K562 (cell line): ENCODE measurements around the gene ATP9B. TPM values are rescaled to one million over a fixed set of nuclear protein-coding genes. Genes with fewer than 3 reads are reported as not detected.

Experiments
- ATAC-seq: fragments of 200-7000 bp; cut with Tn5 transposase; 3 replicates; pipeline ENCODE4 v1.9.1; 2020; ENCODE audit warnings: moderate library complexity
- BruUV-seq: library from RNA; stranded (reverse); fragments of 400-500 nt; replicated peaks from 2 replicates; lab custom pipeline; 2021; lab: Mats Ljungman, UMichigan
- CTCF ChIA-PET: fragments of 300-600 bp; formaldehyde crosslinking; extraction: SDS; loops from one replicate; lab custom pipeline; 2021; ENCODE audit warnings: low intra/inter-chr PET ratio; lab: Yijun Ruan, JAX
- POLR2A ChIA-PET: fragments of 300-600, 350-650 bp; sonication (Branson Sonifier 250); formaldehyde crosslinking; extraction: SDS; loops from one replicate; lab custom pipeline; 2021; ENCODE audit warnings: antibody characterized with exemption, inconsistent platforms; lab: Yijun Ruan, JAX
- DNase-seq, 4 experiments: peaks; one replicate each; pipeline versions ENCODE4 v3.0.0 to v3.0.0-alpha.2; 2011 to 2018; ENCODE audit warnings: low spot score in 3 of 4, mixed read lengths in 3 of 4; ENCODE audit errors: extremely low read depth in 1 of 4
- FAIRE-seq: peaks from 2 replicates; lab custom pipeline; 2011; peaks lifted over from hg19 to GRCh38; lab: Jason Lieb, UNC
- H2AFZ ChIP-seq: 2 replicates; pipeline ENCODE4 v1.6.0; 2011; ENCODE audit warnings: low read depth, low read length, control low read depth, inconsistent platforms
- H3K27ac ChIP-seq: fragments of 200-600 bp; 3 replicates; pipeline ENCODE4 v1.8.0; 2011; ENCODE audit warnings: low read depth, mild to moderate bottlenecking, control low read depth, inconsistent platforms, low read length, moderate library complexity, mixed read lengths; ENCODE audit errors: extremely low read depth
- H3K27me3 ChIP-seq, 2 experiments: fragments of 300-600 bp in 1 of 2; 2 replicates in 1 of 2; 3 replicates in 1 of 2; pipeline versions ENCODE4 v1.6.0 to v1.8.0; 2011; ENCODE audit warnings: inconsistent platforms in 2 of 2, low read length in 2 of 2, mild to moderate bottlenecking in 1 of 2, mixed read lengths in 1 of 2, moderate library complexity in 1 of 2; ENCODE audit not compliant: control insufficient read depth in 2 of 2, insufficient read depth in 2 of 2
- H3K36me3 ChIP-seq: fragments of 300-600 bp; 3 replicates; pipeline ENCODE4 v1.8.0; 2011; ENCODE audit warnings: mild to moderate bottlenecking, low read length, inconsistent platforms; ENCODE audit not compliant: control insufficient read depth, insufficient read depth
- H3K4me1 ChIP-seq, 2 experiments: fragments of 200-600 bp in 1 of 2; replicated peaks in 1 of 2; 2 replicates in 1 of 2; 3 replicates in 1 of 2; pipeline versions ENCODE4 v1.5.1 to v1.8.0; 2011; ENCODE audit warnings: inconsistent platforms in 2 of 2, low read length in 2 of 2, mild to moderate bottlenecking in 1 of 2, mixed read lengths in 1 of 2, moderate library complexity in 1 of 2; ENCODE audit not compliant: control insufficient read depth in 2 of 2, insufficient read depth in 2 of 2
- H3K4me2 ChIP-seq: 2 replicates; pipeline ENCODE4 v1.6.1; 2011; ENCODE audit warnings: low read length, control low read depth, inconsistent platforms, mixed read lengths; ENCODE audit not compliant: insufficient read depth
- H3K4me3 ChIP-seq: fragments of 200-600 bp; sonication (generic), shearing (Covaris generic); 2 replicates; pipeline ENCODE4 v1.5.1; 2016; ENCODE audit warnings: control low read depth, inconsistent platforms
- H3K79me2 ChIP-seq: fragments of 200-600 bp; 3 replicates; pipeline ENCODE4 v1.8.0; 2011; ENCODE audit warnings: low read length, inconsistent platforms; ENCODE audit not compliant: control insufficient read depth, insufficient read depth
- H3K9ac ChIP-seq, 2 experiments: 2 replicates each; pipeline versions ENCODE4 v1.6.0 to v1.6.1; 2011; ENCODE audit warnings: low read depth in 2 of 2, low read length in 2 of 2, control low read depth in 1 of 2, inconsistent platforms in 1 of 2, mild to moderate bottlenecking in 1 of 2, mixed read lengths in 1 of 2; ENCODE audit not compliant: insufficient read depth in 1 of 2
- H3K9me1 ChIP-seq: one replicate; pipeline ENCODE4 v1.6.0; 2011; ENCODE audit warnings: inconsistent platforms, mild to moderate bottlenecking, low read length, moderate library complexity; ENCODE audit not compliant: control insufficient read depth, insufficient read depth
- H3K9me3 ChIP-seq: replicated peaks from 2 replicates; pipeline ENCODE4 v1.5.1; 2011; ENCODE audit warnings: low read depth, low read length, inconsistent platforms; ENCODE audit not compliant: control insufficient read depth, insufficient read depth
- H4K20me1 ChIP-seq: replicated peaks from 2 replicates; pipeline ENCODE4 v1.6.1; 2011; ENCODE audit warnings: low read length, inconsistent platforms, mixed read lengths; ENCODE audit not compliant: control insufficient read depth, insufficient read depth
- CAMTA2 ChIP-seq: fragments of 250-450 bp; sonication (Bioruptor Pico); conservative IDR thresholded peaks from 2 replicates; pipeline ENCODE4 v1.5.1; 2022
- GTF2E2 ChIP-seq: fragments of 200-800 bp; sonication (Bioruptor generic); IDR thresholded peaks from 2 replicates; pipeline ENCODE4 v1.6.1; 2016; ENCODE audit warnings: missing genetic modification characterization, missing compliant biosample characterization
- HMBOX1 ChIP-seq: sonication (generic); IDR thresholded peaks from 2 replicates; pipeline ENCODE4 v1.6.1; 2016
- HNRNPLL ChIP-seq: fragments of 200-400 bp; formaldehyde crosslinking; IDR thresholded peaks from 2 replicates; pipeline ENCODE4 v1.6.1; 2017; ENCODE audit warnings: low read length, low read depth, mild to moderate bottlenecking; ENCODE audit not compliant: poor library complexity, severe bottlenecking
- KAT8 ChIP-seq: fragments of 450-650 bp; IDR thresholded peaks from 2 replicates; pipeline ENCODE4 v1.6.1; 2016; ENCODE audit warnings: low read depth, mild to moderate bottlenecking
- NFIX ChIP-seq: fragments of 250-450 bp; sonication (Bioruptor Pico); IDR thresholded peaks from 2 replicates; pipeline ENCODE4 v1.4.0; 2020; ENCODE audit warnings: low read depth, mild to moderate bottlenecking, moderate library complexity
- POLR2B ChIP-seq: fragments of 450-650 bp; IDR thresholded peaks from 2 replicates; pipeline ENCODE4 v1.6.1; 2018; ENCODE audit warnings: low read depth; ENCODE audit not compliant: partially characterized antibody
- POLR3A ChIP-seq: IDR thresholded peaks from 2 replicates; pipeline ENCODE4 v1.6.1; 2011; ENCODE audit warnings: borderline replicate concordance, mild to moderate bottlenecking, moderate library complexity; ENCODE audit not compliant: insufficient read length, insufficient read depth; ENCODE audit errors: extremely low read depth
- POLR3G ChIP-seq: IDR thresholded peaks from 2 replicates; pipeline ENCODE4 v1.6.1; 2011; ENCODE audit not compliant: insufficient read length, insufficient replicate concordance; ENCODE audit errors: extremely low read depth
- SETDB1 ChIP-seq: IDR thresholded peaks from one replicate; pipeline ENCODE4 v1.6.1; 2012; ENCODE audit warnings: low read length, control low read depth, inconsistent platforms
- TCF7L2 ChIP-seq: fragments of 150-350 bp; IDR thresholded peaks from 2 replicates; pipeline ENCODE4 v1.6.1; 2016; ENCODE audit warnings: low read depth, mild to moderate bottlenecking, low read length, moderate library complexity
- THRA ChIP-seq: fragments of 450-650 bp; IDR thresholded peaks from 2 replicates; pipeline ENCODE4 v1.6.1; 2017; ENCODE audit warnings: mild to moderate bottlenecking, moderate library complexity
- ZNF318 ChIP-seq, 2 experiments: fragments of 450-650 bp; IDR thresholded peaks; 2 replicates each; pipeline ENCODE4 v1.6.1; 2016; ENCODE audit warnings: mild to moderate bottlenecking in 2 of 2, borderline replicate concordance in 1 of 2, low read depth in 1 of 2, moderate library complexity in 1 of 2
- WGBS: fragments of 100-300 bp; shearing (Covaris generic); methylation state at CpG from one replicate; pipeline ENCODE4 v1.1.6; 2016; ENCODE audit warnings: low coverage, mixed read lengths; ENCODE audit not compliant: insufficient coverage; ENCODE audit errors: missing lambda C conversion rate; 5-methylcytosine and 5-hydroxymethylcytosine counted together
- in situ Hi-C: fragments of 300-500 bp; cut with MboI; formaldehyde crosslinking; loops from 4 replicates; pipeline ENCODE4 v1.15.0; 2018; ENCODE audit warnings: inconsistent platforms, mixed read lengths
- intact Hi-C: fragments of 100-400 bp; cut with micrococcal nuclease; formaldehyde crosslinking; loops from 2 replicates; pipeline ENCODE4 v1.14.2; 2022
- polyA plus RNA-seq, 8 experiments: library from polyadenylated mRNA; depleted of rRNA in 4 of 8; stranded (reverse) in 5 of 8; unstranded in 3 of 8; fragments of >200 nt; fragmentation: Nextera tagmentation in 2 of 8; fragmentation: Illumina TruSeq in 1 of 8; extraction: Ambion mirVana in 2 of 8; extraction: Trizol in 1 of 8; gene quantifications; 2 replicates each; pipeline versions ENCODE4 v1.2.1 to v1.2.3, GENCODE V29; 2011 to 2014; ENCODE audit warnings: inconsistent platforms in 1 of 8, missing spikeins in 1 of 8
- total RNA-seq, 7 experiments: library from RNA; depleted of rRNA in 6 of 7; stranded (reverse); fragments of >200 nt in 6 of 7; fragmentation: Illumina TruSeq in 2 of 7; extraction: Trizol in 2 of 7; gene quantifications; 2 replicates each; pipeline versions ENCODE4 v1.2.1 to v1.2.3, GENCODE V29; 2011 to 2021; ENCODE audit warnings: low replicate concordance in 1 of 7

The ATP9B gene
- total and polyA plus RNA-seq, 9 of the 15 experiments (the other 6 are each of a cell fraction or from before 2014, with no cell fraction given) = 0.66 to 13.2 (median 7.9) TPM

GRCh38 chr18:79105455-79105854, 36.3 kb downstream of the ATP9B start:
- intact Hi-C loops (no loop called here), in situ Hi-C loops (no loop called here)
- H3K9me3 ChIP-seq = no peaks in the 10 kb centered on the region
- H3K4me1 ChIP-seq = no peaks in the 10 kb centered on the region; a peak in 3 of 5 replicates
- no peak overlapping the region for H3K9ac ChIP-seq
- no peak for FAIRE-seq
- H3K27me3 ChIP-seq = no peaks in the 10 kb centered on the region
- no peaks in the 10 kb centered on the region for H3K9me1 ChIP-seq
- BruUV-seq = no TSS peak
- ChIA-PET POLR2A (no interaction called here), CTCF (no interaction called here)
- no peak overlapping the region for H3K4me3 ChIP-seq
- peaks cover 5% of the 10 kb centered on the region; the same call in 1 of the 2 replicates for H4K20me1 ChIP-seq
- no peaks in the 10 kb centered on the region for H3K36me3 ChIP-seq
- no peak overlapping the region for H3K27ac ChIP-seq
- no peak for ATAC-seq
- no peak for DNase-seq
- H2AFZ ChIP-seq = no peak overlapping the region
- WGBS = 87% methylated on average over 6 of the region's 6 CpGs
- H3K79me2 ChIP-seq = peaks cover 4% of the 10 kb centered on the region
- no peak overlapping the region for H3K4me2 ChIP-seq
- TF ChIP-seq SETDB1 (no peak), NFIX (CRISPR knock-in tag) (no peak), TCF7L2 (no peak), POLR3G (no peak), POLR3A (no peak), HMBOX1 (no peak), KAT8 (no peak), GTF2E2 (no peak), POLR2B (no peak), ZNF318 (IDR thresholded peaks at IDR 0.05; ENCODE audit: borderline replicate concordance in 1 of 2, low read depth in 1 of 2) (no peak), HNRNPLL (no peak), CAMTA2 (CRISPR knock-in tag) (no peak), THRA (no peak)
